ENCODE measurements around the gene UVSSA. TPM values are rescaled to one million over a fixed set of nuclear protein-coding genes. Genes with fewer than 3 reads are reported as not detected.

UVSSA gene
- total RNA-seq, 2 donors from 2014 or later: 23.0 to 25.8 TPM

DNA sequence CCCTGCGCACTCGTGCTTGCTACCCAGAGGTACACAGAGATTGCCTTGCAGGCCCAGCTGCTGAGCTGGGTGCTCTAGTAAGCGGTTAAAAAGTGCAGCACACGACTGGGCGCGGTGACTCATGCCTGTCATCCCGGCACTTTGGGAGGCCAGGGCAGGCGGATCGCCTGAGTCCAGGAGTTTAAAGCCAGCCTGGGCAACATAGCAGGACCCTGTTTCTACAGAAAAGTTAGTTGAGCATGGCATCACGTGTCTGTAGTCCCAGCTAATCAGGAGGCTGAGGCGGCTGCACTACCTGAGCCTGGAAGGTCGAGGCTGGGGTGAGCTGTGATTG is 5.5 kb downstream of the UVSSA start:
- no peak for ATAC-seq (replicated peaks in 1 of 2)
- DNase-seq: no peak
- H3K4me3 Mint-ChIP-seq: no peak overlapping the region
- H3K27me3 Mint-ChIP-seq (ENCODE audit: low read depth): no peaks in the 10 kb centered on the region
- no peaks in the 10 kb centered on the region for H3K9me3 Mint-ChIP-seq
- no peak overlapping the region for H3K27ac Mint-ChIP-seq
- peaks cover 0 to 6% of the 10 kb centered on the region in 2 donors for H3K36me3 Mint-ChIP-seq (ENCODE audit: insufficient read depth in 2 of 2)
- peaks cover 35% of the 10 kb centered on the region for H3K4me1 Mint-ChIP-seq (ENCODE audit: low read depth)

DNA sequence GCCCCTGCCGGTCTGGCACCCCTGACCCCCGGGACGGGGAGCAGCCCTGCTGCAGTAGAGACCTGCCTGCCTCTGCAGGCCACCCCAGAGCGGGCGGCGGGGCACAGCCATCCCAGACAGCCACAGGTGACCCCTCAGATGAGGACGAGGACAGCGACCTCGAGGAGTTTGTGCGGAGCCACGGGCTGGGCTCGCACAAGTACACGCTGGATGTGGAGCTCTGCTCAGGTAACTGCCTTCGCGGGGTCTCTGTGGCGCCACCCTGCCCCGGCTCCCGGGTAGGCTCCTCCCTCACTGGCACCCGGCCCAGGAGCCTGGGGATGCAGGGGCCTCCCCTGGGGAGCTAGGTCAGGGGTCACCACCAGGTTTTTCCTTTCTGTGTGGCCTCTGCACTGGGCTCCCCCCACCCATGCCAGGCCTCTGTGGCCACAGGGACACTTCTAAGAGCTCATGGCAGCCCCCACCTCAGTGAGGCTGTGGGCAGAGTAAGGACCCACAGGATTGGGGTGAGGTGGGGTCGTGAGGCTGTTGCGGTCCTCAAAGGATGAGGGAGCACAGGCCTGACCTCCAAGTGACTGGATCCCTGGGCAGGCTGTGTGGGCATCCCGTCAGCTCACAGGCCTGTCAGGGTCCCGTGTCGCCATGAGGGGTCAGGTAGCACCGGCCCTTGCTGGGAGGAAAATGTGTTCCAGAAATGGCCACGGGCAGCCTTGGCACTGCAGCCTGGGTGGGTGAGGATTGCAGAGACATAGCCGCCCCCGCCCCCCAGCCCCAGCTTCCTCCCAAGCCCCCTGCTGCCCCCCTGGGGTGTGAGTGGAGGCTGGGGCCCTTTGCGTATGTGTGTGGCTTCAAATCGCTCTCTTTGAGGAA is 6.4 kb downstream of the UVSSA start:
- DNase-seq (no peak), ATAC-seq (replicated peaks in 1 of 2) (no peak)
- Mint-ChIP-seq H3K27me3 (ENCODE audit: low read depth) (no peaks in the 10 kb centered on the region), H3K9me3 (no peaks in the 10 kb centered on the region), H3K4me1 (ENCODE audit: low read depth) (peaks cover 27% of the 10 kb centered on the region), H3K27ac (no peak overlapping the region), H3K36me3 (ENCODE audit: insufficient read depth in 2 of 2) (peaks cover 0 to 5% of the 10 kb centered on the region in 2 donors), H3K4me3 (no peak overlapping the region)

DNA sequence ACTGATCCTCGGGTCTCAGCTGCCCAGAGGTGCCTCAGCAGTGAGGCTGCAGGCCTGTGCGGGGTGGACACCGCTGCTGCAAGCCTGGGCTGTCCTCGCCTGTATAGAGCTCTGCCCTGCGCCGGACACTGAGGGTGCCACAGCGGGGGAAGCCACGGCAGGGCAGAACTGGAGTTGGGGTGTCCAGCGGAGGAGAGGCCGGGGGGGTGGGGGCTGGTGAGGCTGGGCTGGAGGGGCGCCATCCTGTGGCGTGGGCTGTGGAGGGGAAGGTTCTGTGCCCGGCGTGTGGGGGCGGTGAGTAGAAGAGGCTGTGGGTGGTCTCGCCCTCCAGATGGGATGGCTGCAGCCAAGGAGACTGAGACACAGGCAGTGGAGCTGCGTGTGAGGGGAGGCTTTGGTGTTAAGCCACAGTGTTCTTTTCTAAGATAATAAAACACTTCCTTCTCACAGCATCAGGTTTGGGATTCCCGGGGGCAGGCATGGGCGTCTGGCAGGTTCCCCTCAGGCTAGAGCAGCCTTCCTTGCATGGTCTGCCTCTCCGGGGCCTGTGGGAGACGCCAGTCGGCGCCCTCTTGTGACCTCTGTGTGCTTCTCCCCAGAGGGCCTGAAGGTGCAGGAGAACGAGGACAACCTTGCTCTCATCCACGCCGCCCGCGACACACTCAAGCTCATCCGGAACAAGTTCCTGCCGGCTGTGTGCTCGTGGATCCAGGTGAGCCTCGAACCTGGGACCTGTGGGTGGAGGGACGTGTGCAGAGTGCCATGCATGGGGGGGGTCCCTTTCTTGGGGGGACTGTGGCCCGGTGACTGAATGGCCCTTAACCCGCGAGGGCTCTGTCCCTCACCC is 7.4 kb downstream of the UVSSA start:
- H3K27me3 Mint-ChIP-seq (ENCODE audit: low read depth): no peaks in the 10 kb centered on the region
- no peaks in the 10 kb centered on the region for H3K9me3 Mint-ChIP-seq
- H3K27ac Mint-ChIP-seq: no peak overlapping the region
- DNase-seq: no peak
- no peak overlapping the region for H3K4me3 Mint-ChIP-seq
- peaks cover 0 to 2% of the 10 kb centered on the region in 2 donors for H3K36me3 Mint-ChIP-seq (ENCODE audit: insufficient read depth in 2 of 2)
- peaks cover 18% of the 10 kb centered on the region for H3K4me1 Mint-ChIP-seq (ENCODE audit: low read depth)
- ATAC-seq (replicated peaks in 1 of 2): no peak

DNA sequence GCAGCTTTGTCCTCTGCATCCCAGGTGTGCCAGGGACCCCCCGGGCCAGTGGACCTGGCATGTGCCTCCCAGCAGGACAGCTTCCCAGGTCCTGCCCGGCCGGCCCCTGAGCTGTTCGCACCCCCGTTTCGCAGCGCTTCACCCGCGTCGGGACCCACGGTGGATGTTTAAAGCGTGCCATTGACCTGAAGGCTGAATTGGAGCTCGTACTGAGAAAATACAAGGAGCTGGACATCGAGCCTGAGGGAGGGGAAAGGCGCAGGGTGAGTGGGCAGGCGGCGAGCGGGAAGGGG is 7.9 kb downstream of the UVSSA start:
- no peak for ATAC-seq (replicated peaks in 1 of 2)
- no peaks in the 10 kb centered on the region for H3K27me3 Mint-ChIP-seq (ENCODE audit: low read depth)
- no peak overlapping the region for H3K27ac Mint-ChIP-seq
- H3K36me3 Mint-ChIP-seq (ENCODE audit: insufficient read depth in 2 of 2): no peaks in the 10 kb centered on the region
- DNase-seq: no peak
- no peaks in the 10 kb centered on the region for H3K9me3 Mint-ChIP-seq
- no peak overlapping the region for H3K4me3 Mint-ChIP-seq
- peaks cover 13% of the 10 kb centered on the region for H3K4me1 Mint-ChIP-seq (ENCODE audit: low read depth)

DNA sequence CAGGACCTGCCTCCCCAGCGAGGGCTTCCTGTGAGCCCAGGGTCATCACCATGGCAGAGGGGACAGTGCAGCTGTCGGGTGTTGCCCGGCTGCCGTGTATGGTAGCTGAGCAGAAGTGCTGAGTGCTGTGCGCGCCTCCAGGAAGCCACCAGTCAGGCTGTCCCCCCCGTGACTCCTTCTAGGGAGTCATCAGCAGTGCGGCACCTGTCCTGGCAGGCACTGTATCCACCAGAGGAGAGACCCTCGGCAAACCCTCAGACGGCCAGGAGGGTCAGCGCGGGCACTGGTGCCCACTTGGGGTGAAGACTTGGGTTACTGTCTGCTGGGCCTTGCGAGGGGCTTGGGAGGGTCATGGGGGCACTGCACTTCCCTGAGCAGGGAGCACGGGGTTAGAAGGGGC is 8.4 kb downstream of the UVSSA start:
- Mint-ChIP-seq H3K36me3 (ENCODE audit: insufficient read depth in 2 of 2) (no peaks in the 10 kb centered on the region), H3K4me3 (no peak overlapping the region), H3K27ac (no peak overlapping the region), H3K27me3 (ENCODE audit: low read depth) (no peaks in the 10 kb centered on the region), H3K9me3 (no peaks in the 10 kb centered on the region), H3K4me1 (ENCODE audit: low read depth) (peaks cover 9% of the 10 kb centered on the region)
- no peak for DNase-seq
- ATAC-seq (replicated peaks in 1 of 2): no peak

DNA sequence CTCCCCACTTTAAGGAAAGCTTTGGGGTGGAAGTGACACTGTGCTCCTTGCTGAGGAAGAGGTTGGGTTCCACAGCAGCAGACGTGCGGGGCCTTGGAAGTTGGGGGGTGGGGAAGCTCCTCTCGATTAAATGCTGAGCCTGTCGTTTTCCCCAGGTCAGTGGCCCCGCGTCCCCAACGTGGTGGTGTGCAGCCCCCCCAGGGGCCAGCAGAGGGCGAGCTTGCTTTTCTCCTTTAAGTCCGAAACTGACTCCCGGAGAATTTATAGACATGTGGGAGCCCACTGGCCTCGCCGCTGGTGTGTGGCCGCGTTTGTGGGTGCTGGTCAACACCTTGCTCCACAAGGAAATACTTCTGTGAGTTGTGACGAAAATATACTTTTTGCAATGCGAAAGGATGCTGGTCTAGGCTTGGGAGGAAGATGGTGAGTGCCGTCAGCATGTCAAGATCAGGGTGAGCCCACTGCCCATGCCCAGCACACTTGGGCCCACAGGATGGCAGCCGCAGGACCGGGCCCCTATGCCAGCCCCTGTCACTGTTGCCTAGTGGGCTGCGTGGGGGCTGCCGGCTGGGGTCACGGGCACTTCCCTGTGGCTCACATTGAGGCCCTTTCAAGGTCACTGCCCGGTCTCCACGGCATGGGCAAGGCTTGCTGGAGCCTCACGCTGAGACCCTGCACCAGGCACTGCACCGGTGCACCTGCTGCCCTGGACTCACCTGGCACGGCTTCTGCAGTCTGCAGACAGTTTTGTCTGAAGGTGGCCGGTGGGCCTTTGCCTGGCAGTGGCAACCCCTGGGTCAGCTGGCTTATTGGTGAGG is 9.4 kb downstream of the UVSSA start:
- Mint-ChIP-seq H3K27ac (no peak overlapping the region), H3K36me3 (ENCODE audit: insufficient read depth in 2 of 2) (no peaks in the 10 kb centered on the region), H3K4me1 (ENCODE audit: low read depth) (peaks cover 5% of the 10 kb centered on the region), H3K27me3 (ENCODE audit: low read depth) (no peaks in the 10 kb centered on the region), H3K4me3 (no peak overlapping the region), H3K9me3 (no peaks in the 10 kb centered on the region)
- peak; percentile 49 for DNase-seq
- no peak for ATAC-seq (replicated peaks in 1 of 2)

DNA sequence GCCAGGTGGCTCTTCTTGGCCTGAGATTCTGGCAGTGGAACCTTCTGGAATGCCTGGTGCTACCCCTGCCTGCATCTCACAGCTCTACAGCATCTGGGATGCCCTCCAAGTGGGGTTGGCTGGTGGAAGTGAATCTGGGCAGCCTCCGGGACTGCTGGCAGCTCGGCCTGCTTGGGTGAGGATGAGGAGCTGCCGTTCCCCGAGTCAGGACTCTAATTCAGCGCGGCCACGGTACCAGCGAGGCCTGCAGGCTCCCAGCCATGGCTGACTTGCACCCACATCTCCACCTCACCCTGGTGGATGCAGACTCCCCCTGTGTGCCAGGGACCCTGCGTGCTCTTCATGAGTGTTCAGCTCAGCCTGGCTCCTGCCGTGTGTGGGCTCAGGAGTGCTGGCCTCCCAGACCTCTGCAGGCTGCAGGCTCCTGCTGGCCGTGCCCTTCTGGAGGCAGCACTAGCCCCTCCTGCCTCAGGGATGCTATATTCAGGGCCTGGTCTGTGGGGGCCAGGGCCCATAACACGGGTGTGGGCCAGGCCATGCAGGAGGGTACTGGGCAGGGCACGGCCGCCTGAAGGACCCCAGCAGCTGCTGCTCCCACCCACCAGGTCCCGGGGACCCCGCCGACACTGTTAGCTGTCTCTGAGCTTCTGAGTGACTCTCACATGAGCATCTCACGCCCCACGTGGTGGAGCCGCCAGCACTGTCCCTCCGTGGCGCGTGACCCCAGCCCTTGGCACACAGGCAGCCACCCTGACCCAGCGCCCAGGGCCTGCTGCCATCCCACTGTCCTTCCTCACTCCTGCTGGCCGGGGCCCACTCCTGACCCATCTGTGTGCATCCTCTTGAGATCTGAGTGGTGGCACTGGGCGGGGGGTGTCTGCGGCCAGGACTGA is 10.6 kb downstream of the UVSSA start:
- Mint-ChIP-seq H3K4me3 (no peak overlapping the region), H3K36me3 (ENCODE audit: insufficient read depth in 2 of 2) (peaks cover 0 to 2% of the 10 kb centered on the region in 2 donors), H3K27me3 (ENCODE audit: low read depth) (no peaks in the 10 kb centered on the region), H3K27ac (no peak overlapping the region), H3K9me3 (no peaks in the 10 kb centered on the region), H3K4me1 (ENCODE audit: low read depth) (no peaks in the 10 kb centered on the region)
- DNase-seq (no peak), ATAC-seq (replicated peaks in 1 of 2) (no peak)

DNA sequence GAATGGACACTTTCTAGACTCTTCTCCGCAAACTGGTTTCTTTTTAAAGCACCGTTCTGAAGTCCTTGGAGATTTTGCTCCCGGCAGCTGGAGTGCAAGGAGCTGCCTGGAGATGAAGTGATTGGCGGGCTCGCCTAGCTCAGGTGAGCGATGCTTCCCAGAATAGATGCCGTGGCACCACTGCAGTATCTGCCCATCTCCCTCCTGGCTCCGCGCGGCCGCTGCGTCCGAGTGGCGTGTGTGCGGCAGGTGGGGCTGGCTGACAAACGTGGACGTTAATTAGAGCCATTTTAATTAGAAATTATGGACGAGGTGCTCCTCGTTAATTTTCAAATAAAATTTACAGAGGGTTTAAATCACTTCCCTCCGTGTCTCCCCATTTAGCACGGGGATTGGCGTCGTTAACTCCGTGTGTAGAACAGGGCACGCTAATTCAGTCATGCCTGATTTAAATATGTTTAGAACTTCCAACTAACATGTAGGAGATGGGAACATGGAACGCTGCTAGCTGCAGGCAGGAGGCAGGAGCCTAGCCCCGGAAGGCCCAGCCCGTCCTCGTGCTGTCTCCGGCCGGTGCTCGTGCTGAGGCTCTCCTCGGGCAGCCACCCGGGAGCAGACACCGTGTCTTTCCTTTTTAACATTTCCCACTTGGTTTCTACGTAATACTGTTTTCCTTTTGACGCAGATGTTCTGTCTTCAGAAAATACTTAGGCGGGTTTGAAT is 11.6 kb downstream of the UVSSA start:
- Mint-ChIP-seq H3K27me3 (ENCODE audit: low read depth) (no peaks in the 10 kb centered on the region), H3K4me1 (ENCODE audit: low read depth) (no peaks in the 10 kb centered on the region), H3K9me3 (no peaks in the 10 kb centered on the region), H3K4me3 (no peak overlapping the region), H3K27ac (no peak overlapping the region), H3K36me3 (ENCODE audit: insufficient read depth in 2 of 2) (peaks cover 0 to 2% of the 10 kb centered on the region in 2 donors)
- DNase-seq: no peak
- ATAC-seq (replicated peaks in 1 of 2): no peak

DNA sequence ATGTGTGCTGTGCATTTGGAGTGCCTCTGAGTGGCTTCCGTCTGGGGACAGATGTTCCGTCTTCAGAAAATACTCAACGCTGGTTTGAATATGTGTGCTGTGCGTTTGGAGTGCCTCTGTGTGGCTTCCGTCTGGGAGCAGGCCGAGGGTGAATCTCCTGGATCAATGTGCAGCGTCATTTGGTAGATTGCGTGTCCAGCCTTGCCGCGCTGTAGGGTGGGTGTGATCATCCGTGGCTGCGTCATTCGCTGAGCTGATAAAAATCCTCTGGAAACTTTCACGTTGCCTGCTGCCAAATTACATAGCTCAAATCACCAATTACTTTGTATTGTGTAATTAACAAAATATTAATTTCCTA is 12.1 kb downstream of the UVSSA start:
- no peaks in the 10 kb centered on the region for H3K27me3 Mint-ChIP-seq (ENCODE audit: low read depth)
- H3K27ac Mint-ChIP-seq: no peak overlapping the region
- no peaks in the 10 kb centered on the region for H3K4me1 Mint-ChIP-seq (ENCODE audit: low read depth)
- DNase-seq (no peak), ATAC-seq (replicated peaks in 1 of 2) (no peak)
- H3K36me3 Mint-ChIP-seq (ENCODE audit: insufficient read depth in 2 of 2): peaks cover 0 to 2% of the 10 kb centered on the region in 2 donors
- H3K4me3 Mint-ChIP-seq: no peak overlapping the region
- H3K9me3 Mint-ChIP-seq: no peaks in the 10 kb centered on the region

DNA sequence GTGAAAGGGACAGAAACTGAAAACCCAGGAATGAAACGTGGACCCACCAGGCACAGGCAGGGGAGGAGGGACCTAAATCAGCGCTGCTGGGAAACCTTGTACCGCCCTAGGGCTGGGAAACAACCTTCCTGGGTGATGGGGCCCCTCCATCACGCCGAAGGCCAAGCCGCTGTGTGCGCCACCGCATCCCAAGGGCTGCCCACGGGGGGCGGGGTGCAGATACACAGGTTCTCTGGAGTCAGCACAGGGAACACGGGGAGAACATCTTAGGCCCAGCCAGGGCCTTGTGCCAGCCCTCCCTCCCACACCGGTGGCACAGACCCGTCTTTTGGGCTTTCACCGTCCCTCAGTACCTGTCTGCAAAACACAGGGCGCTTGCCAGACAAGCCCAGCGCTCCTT is 13.0 kb downstream of the UVSSA start:
- H3K27me3 Mint-ChIP-seq (ENCODE audit: low read depth): no peaks in the 10 kb centered on the region
- no peak overlapping the region for H3K4me3 Mint-ChIP-seq
- H3K9me3 Mint-ChIP-seq: no peaks in the 10 kb centered on the region
- no peaks in the 10 kb centered on the region for H3K4me1 Mint-ChIP-seq (ENCODE audit: low read depth)
- no peak for DNase-seq
- H3K36me3 Mint-ChIP-seq (ENCODE audit: insufficient read depth in 2 of 2): peaks cover 0 to 2% of the 10 kb centered on the region in 2 donors
- no peak overlapping the region for H3K27ac Mint-ChIP-seq
- ATAC-seq (replicated peaks in 1 of 2): no peak

DNA sequence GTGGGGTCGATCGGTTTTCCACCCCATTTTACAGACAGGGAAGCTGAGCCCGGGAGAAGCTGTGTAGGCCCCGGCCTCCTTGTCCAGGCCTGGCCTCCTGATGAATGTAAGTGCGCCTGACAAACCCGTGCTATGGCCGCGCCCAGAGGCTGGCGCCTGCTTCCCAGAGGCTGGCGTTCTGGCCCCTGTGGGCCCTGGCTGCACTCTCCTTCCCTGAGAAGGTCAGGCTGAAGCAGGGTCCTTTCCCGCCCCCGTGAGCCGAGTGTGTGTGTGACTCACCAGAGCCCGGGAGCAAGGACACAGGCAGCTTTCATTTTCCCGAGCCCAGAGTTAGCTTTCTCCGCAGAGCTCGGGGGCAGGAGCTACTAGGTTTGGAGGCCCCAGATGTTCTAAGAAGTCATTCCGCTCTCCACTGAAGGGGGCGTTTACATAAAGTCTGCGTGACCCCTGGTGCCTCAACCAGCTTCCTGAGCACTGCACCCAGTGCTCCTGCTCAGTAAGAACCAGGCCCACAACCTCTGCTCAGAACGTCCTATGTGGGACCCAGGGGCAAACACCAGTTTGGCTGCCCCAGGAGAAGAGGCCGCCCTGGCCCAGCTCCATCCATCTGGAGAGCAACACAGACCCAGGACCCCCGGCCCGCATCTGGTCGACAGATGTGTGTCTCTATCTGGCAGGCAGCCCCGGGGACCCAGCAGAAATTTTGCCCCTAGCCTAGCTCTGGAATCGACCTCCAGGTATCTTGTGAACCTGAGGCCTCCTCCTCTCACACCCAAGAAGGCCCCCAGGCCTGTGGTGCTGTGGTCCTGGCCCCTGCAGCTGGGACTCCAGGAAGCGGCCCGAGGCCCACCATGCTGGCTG is 13.6 kb downstream of the UVSSA start:
- no peak for DNase-seq
- Mint-ChIP-seq H3K4me3 (no peak overlapping the region), H3K9me3 (no peaks in the 10 kb centered on the region), H3K36me3 (ENCODE audit: insufficient read depth in 2 of 2) (peaks cover 0 to 2% of the 10 kb centered on the region in 2 donors), H3K27ac (no peak overlapping the region), H3K27me3 (ENCODE audit: low read depth) (no peaks in the 10 kb centered on the region), H3K4me1 (ENCODE audit: low read depth) (no peaks in the 10 kb centered on the region)
- no peak for ATAC-seq (replicated peaks in 1 of 2)
